MG63 (cell line): Measurements from ENCODE around the gene NPW. TPM values are rescaled to one million over a fixed set of nuclear protein-coding genes. Genes with fewer than 3 reads are reported as not detected.
A peak's percentile ranks its signal among the peaks of the same experiment; 100 is the strongest.

ENCODE experiments used
- DNase-seq: peaks from one replicate; pipeline ENCODE4 v3.0.0-alpha.2; 2020
- H3K27me3 ChIP-seq: fragments of 250-450 bp; sonication (Bioruptor Pico); 2 replicates; pipeline ENCODE4 v1.5.1; 2020; ENCODE audit warnings: mild to moderate bottlenecking, moderate library complexity
- H3K36me3 ChIP-seq: fragments of 250-450 bp; sonication (Bioruptor Pico); 2 replicates; pipeline ENCODE4 v1.5.1; 2020; ENCODE audit warnings: mild to moderate bottlenecking, moderate library complexity
- H3K4me3 ChIP-seq: fragments of 250-450 bp; sonication (Bioruptor Pico); 2 replicates; pipeline ENCODE4 v1.5.1; 2020; ENCODE audit warnings: mild to moderate bottlenecking, moderate library complexity
- H3K9me3 ChIP-seq: fragments of 250-450 bp; sonication (Bioruptor Pico); 2 replicates; pipeline ENCODE4 v1.5.1; 2020; ENCODE audit warnings: mild to moderate bottlenecking, moderate library complexity
- total RNA-seq: library from RNA; depleted of rRNA; stranded (reverse); fragments of >200 nt; shearing (Covaris generic); gene quantifications from 2 replicates; pipeline ENCODE4 v1.2.3, GENCODE V29; 2014; ENCODE audit warnings: low replicate concordance

Gene NPW
- total RNA-seq, 1 experiment from 2014 or later = not detected

DNA sequence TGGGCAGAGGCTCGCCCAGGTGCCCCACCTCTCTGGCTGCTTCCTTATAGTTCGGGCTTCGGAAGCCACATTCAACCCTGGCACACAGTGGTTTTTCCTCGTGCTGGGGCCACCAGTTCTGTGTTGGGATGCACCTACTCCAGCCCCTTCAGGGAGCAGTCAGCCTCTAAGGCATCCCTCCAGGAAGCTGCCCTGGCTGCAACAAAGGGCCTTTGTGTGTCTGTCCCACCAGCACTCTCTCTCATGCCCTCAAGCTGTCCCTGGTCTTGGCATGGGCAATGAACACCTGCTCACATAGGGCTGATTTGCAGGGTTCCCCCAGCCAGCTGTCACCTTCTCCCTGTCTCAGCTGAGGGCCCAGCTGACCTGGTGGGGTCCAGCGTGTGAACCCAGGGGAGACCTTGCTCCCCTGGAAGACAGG, 37.6 kb upstream of the NPW start:
- H3K36me3 ChIP-seq = peaks cover 36% of the 10 kb centered on the region
- peaks cover 21% of the 10 kb centered on the region for H3K27me3 ChIP-seq
- no peak for DNase-seq
- no peak overlapping the region for H3K4me3 ChIP-seq
- H3K9me3 ChIP-seq = no peaks in the 10 kb centered on the region

- Histone ChIP-seq H3K4me3 (peak overlapping the region; percentile 67), H3K27me3 (peaks cover 21% of the 10 kb centered on the region), H3K36me3 (peaks cover 30% of the 10 kb centered on the region), H3K9me3 (no peaks in the 10 kb centered on the region)
- DNase-seq = no peak
Measured at GRCh38 chr16:1982991-1983543, 36.5 kb upstream of the NPW start.

DNA sequence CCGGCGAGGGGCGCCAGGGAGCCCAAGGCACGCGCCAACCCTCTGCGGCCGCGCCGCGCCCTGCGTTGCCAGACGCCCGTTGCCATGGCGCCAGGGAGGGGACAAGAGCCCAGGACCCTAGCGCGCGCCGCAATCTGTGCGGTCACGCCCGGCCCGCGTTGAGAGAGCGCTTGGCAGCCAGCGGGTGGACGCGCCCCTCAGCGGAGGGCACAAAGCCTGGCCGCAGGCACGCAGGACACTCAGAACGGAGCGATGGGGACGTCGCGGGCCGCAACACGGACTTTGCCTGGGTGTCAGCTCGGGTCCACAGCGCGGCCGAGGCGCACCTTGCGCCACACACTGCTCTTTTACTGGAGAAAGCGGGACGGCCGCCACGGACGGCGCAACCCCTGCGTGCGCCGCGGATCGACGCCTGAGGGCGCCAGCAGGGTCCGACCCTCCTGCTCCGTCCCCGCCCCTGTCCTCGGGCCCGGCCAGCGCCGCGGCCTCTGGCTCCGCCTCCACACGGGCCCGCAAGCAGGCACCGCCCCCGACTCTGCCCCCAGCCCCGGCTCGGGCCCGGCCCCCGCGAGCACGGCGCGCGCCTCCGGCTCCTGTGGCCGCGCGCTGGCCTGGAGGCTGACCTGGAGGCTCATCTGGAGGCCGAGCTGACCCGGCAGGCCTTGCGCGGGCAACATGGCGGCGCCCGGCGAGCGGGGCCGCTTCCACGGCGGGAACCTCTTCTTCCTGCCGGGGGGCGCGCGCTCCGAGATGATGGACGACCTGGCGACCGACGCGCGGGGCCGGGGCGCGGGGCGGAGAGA, 35.8 kb upstream of the NPW start, which contains the start of gene GFER:
TSS of gene GFER (plus strand) at position 650 of the 803 bp plus-strand sequence. CDS start at position 676, 26 bp downstream.
- H3K27me3 ChIP-seq = peaks cover 21% of the 10 kb centered on the region
- peak; percentile 95 for DNase-seq
- H3K4me3 ChIP-seq = peak within 1 kb of the TSS; percentile 67
- peaks cover 24% of the 10 kb centered on the region for H3K36me3 ChIP-seq
- no peaks in the 10 kb centered on the region for H3K9me3 ChIP-seq

DNA sequence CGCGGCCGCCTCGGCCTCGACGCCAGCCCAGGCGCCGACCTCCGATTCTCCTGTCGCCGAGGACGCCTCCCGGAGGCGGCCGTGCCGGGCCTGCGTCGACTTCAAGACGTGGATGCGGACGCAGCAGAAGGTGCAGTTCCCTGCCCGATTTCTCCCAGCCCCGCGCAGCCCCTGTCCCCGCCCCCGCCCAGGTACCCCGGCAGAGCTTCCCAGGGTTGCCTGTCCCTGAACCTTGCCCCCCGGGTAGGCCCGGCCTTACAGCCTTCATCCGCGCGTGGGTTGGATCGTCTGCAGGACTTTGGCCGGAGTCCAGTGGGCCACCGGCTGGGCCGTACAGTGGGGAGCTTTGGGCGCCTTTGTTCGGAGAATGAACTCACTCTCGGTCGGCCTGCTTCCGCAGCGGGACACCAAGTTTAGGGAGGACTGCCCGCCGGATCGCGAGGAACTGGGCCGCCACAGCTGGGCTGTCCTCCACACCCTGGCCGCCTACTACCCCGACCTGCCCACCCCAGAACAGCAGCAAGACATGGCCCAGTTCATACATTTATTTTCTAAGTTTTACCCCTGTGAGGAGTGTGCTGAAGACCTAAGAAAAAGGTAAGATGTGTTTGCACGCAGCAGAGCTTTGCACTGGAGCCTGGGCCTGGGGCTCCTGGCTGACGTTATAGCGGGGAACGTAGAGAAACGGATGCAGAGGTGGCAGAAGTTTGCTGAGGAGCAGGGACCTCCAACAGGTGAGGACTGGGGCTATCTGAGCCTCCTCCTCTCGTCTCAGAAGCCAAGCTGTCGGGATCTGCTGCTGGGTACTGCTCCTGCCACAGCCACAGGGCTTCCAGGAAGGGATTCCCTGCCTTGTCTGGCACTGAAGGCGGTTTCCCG, 35.0 kb upstream of the NPW start:
- DNase-seq = peak; percentile 47
- H3K4me3 ChIP-seq = peak overlapping the region; percentile 67
- H3K9me3 ChIP-seq = no peaks in the 10 kb centered on the region
- H3K36me3 ChIP-seq = peaks cover 23% of the 10 kb centered on the region
- H3K27me3 ChIP-seq = peaks cover 21% of the 10 kb centered on the region

- Histone ChIP-seq H3K27me3 (peaks cover 17% of the 10 kb centered on the region), H3K4me3 (peak overlapping the region; percentile 67), H3K9me3 (no peaks in the 10 kb centered on the region), H3K36me3 (peaks cover 23% of the 10 kb centered on the region)
- no peak for DNase-seq
Measured at GRCh38 chr16:1985466-1986150, 34.0 kb upstream of the NPW start.

- peaks cover 10% of the 10 kb centered on the region for H3K27me3 ChIP-seq
- H3K36me3 ChIP-seq = peaks cover 23% of the 10 kb centered on the region
- no peak for DNase-seq
- no peaks in the 10 kb centered on the region for H3K9me3 ChIP-seq
- no peak overlapping the region for H3K4me3 ChIP-seq
Measured at GRCh38 chr16:1987198-1987597, 32.4 kb upstream of the NPW start.

GRCh38 chr16:1989209-1990100, 30.1 kb upstream of the NPW start, which contains the start of gene SYNGR3:
Gene SYNGR3, plus strand, starts transcription at chr16:1989970. Its CDS starts 133 bp downstream, at chr16:1990103.
- Histone ChIP-seq H3K27me3 (peaks cover 8% of the 10 kb centered on the region), H3K9me3 (no peaks in the 10 kb centered on the region), H3K4me3 (no peak within 1 kb of the TSS), H3K36me3 (peaks cover 23% of the 10 kb centered on the region)
- peak; percentile 56 for DNase-seq

DNA sequence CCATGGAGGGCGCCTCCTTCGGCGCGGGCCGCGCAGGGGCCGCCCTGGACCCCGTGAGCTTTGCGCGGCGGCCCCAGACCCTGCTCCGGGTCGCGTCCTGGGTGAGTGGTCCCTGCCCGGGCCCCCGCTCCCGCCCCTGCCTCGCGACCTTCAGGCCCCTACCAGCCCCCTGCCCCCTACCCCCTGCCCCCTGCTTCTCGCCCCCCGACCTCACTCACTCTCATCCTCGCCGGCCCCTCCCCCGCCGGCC, 29.6 kb upstream of the NPW start:
- peaks cover 20% of the 10 kb centered on the region for H3K36me3 ChIP-seq
- H3K27me3 ChIP-seq = peaks cover 8% of the 10 kb centered on the region
- H3K4me3 ChIP-seq = no peak overlapping the region
- no peaks in the 10 kb centered on the region for H3K9me3 ChIP-seq
- DNase-seq = no peak

DNA sequence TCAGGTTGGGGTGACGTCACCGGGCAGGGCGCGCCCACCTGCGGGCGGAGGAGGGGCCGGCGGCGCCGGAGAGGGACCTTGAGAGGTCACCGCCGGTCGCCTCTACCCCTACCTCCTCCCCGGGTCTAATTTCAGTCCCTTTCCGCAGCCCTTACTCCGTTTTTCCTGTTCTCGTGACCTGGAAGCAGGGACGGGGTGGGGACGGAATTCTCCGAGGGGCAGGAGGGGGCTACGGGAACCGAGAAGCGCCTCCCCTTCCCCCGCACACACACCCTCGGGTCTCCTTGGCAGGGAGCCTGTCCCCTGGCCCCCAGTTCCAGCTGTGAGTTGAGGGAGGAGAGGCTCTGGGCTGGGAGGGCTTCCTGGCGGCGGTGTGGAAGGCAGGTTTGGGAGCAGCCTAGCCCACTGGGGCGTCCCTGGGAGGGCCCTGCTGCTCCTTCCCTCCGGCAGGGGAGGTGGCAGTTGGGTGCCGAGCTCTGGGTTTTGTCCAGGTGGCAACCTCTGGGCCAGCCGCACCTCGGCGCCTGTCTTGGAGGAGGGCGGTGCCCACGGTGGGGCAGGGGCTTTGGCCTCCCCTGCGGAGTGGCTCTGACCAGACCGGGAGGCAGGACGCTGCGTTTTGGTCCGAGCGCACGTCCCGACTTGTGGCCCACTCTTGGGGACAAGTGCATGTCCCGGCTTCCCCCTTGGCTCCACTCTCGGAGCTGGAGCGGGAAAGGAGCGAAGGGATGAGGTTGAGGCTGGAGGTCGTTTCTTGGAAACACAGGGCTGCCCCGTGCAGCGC, 29.0 kb upstream of the NPW start:
- Histone ChIP-seq H3K9me3 (no peaks in the 10 kb centered on the region), H3K36me3 (peaks cover 20% of the 10 kb centered on the region), H3K27me3 (peaks cover 8% of the 10 kb centered on the region), H3K4me3 (no peak overlapping the region)
- DNase-seq = no peak

- peaks cover 19% of the 10 kb centered on the region for H3K36me3 ChIP-seq
- no peak for DNase-seq
Measured at GRCh38 chr16:1991135-1991551, 28.4 kb upstream of the NPW start.

DNA sequence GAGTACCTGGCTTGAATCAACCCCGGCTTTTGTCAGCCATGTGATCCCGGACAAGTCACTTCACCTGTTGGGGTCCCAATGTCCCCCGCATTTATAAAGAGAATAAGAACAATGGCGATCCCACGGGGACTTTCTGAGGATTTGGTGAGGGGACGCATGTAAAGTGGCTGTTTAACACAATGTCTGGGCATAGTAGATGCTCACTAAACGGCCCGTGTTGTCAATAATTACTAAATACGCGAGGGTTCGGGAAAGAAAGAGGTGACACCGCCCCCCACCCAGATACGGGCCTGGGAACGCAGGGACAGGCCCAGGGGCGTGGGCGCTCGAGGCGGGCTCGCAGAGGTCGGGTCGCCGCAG, 28.0 kb upstream of the NPW start:
- H3K4me3 ChIP-seq = peak overlapping the region; percentile 22; the same call in 1 of the 2 replicates

More at GRCh38 chr16:1991135-1991551, 28.4 kb upstream of the NPW start:
- Histone ChIP-seq H3K9me3 (no peaks in the 10 kb centered on the region), H3K4me3 (no peak overlapping the region), H3K27me3 (peaks cover 8% of the 10 kb centered on the region)

DNA sequence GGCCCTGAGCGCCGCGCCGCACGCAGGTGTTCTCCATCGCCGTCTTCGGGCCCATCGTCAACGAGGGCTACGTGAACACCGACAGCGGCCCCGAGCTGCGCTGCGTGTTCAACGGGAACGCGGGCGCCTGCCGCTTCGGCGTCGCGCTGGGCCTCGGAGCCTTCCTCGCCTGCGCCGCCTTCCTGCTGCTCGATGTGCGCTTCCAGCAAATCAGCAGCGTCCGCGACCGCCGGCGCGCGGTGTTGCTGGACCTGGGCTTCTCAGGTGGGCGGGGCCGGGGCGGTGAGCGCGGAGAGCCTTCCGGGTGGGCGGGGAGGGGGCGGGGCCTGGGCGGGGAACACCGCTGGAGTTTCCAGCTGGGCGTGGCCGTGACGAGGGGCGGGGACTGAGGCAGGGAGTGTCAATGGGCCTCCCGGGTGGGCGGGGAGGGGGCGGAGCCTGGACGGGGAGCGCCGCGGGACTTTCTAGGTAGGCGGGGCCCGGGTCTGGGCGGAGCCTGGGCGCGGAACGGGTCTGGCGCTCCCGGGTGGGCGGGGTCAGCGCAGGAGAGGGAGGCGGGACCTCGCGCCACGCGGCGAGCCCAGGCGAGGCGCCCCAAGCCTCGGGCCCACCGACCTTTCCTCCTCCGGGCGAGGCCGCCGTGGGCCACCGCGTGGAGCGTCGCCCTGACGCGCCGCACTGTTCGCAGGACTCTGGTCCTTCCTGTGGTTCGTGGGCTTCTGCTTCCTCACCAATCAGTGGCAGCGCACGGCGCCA, 27.5 kb upstream of the NPW start:
- H3K27me3 ChIP-seq = peaks cover 8% of the 10 kb centered on the region
- peak; percentile 87 for DNase-seq
- peak overlapping the region; percentile 22; the same call in 1 of the 2 replicates for H3K4me3 ChIP-seq

More for the DNA sequence above, 28.0 kb upstream of the NPW start:
- peaks cover 8% of the 10 kb centered on the region for H3K27me3 ChIP-seq
- no peak for DNase-seq
- H3K36me3 ChIP-seq = peaks cover 19% of the 10 kb centered on the region
- no peaks in the 10 kb centered on the region for H3K9me3 ChIP-seq

GRCh38 chr16:1992704-1993317, 26.8 kb upstream of the NPW start:
- DNase-seq = no peak
- no peaks in the 10 kb centered on the region for H3K9me3 ChIP-seq

More for the DNA sequence above, 27.5 kb upstream of the NPW start:
- no peaks in the 10 kb centered on the region for H3K9me3 ChIP-seq
- H3K36me3 ChIP-seq = peaks cover 20% of the 10 kb centered on the region

GRCh38 chr16:1993731-1994131, 25.9 kb upstream of the NPW start:
- Histone ChIP-seq H3K27me3 (peaks cover 8% of the 10 kb centered on the region), H3K4me3 (no peak overlapping the region), H3K36me3 (peaks cover 32% of the 10 kb centered on the region), H3K9me3 (no peaks in the 10 kb centered on the region)
- DNase-seq = no peak

More at GRCh38 chr16:1992704-1993317, 26.8 kb upstream of the NPW start:
- Histone ChIP-seq H3K36me3 (peaks cover 24% of the 10 kb centered on the region), H3K27me3 (peaks cover 8% of the 10 kb centered on the region), H3K4me3 (no peak overlapping the region)
